ENCODE data around the gene FIGN. TPM values are rescaled to one million over a fixed set of nuclear protein-coding genes. Genes with fewer than 3 reads are reported as not detected.

FIGN gene
- polyA plus RNA-seq, 1 experiment: 2.2 TPM

- DNase-seq (ENCODE audit: low read depth, low spot score): no peak
- no peak for TF ChIP-seq CTCF (IDR thresholded peaks at IDR 0.05; ENCODE audit: low read depth, low read length)
- no peak overlapping the region for H3K27ac ChIP-seq (ENCODE audit: low read depth, low read length)
- peak overlapping the region; percentile 90 for H3K4me3 ChIP-seq (ENCODE audit: low read depth, low read length)
- POLR2A ChIA-PET: no interaction called here
- no peaks in the 10 kb centered on the region for H3K27me3 ChIP-seq (ENCODE audit: control insufficient read depth, insufficient read depth, low read length)
- CTCF ChIA-PET: interaction anchor here (0.6 kb wide), 1 partner anchor 435 kb away, joined by 3 read pairs; no protein-coding TSS in a partner anchor
- H3K9me3 ChIP-seq (ENCODE audit: control insufficient read depth, insufficient read depth, low read length): no peaks in the 10 kb centered on the region
Observed at GRCh38 chr2:163734401-163734800, 1.4 kb downstream of the FIGN start.

DNA sequence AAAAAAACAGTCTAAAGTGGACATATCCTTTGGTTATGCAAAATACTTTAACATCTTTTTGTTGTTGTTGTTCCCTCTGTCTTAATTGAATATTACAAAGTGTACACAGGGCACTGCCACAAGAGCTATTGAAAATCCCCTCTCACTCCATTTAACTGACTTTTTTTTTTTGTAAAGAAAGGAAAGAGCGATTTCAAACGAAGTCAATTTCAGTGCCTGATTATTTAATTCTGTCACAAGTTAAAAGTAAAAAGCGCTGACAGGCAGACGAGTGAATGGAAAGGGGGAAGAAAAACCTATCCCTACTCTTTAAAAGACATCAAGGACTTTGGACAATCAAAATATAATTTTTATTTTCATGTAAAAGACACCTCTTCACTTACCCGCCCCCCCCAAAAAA, 1.9 kb downstream of the FIGN start:
- no peaks in the 10 kb centered on the region for H3K9me3 ChIP-seq (ENCODE audit: control insufficient read depth, insufficient read depth, low read length)
- H3K27ac ChIP-seq (ENCODE audit: low read depth, low read length): no peak overlapping the region
- no peak for TF ChIP-seq CTCF (IDR thresholded peaks at IDR 0.05; ENCODE audit: low read depth, low read length)
- peak overlapping the region; percentile 90 for H3K4me3 ChIP-seq (ENCODE audit: low read depth, low read length)
- no peak for DNase-seq (ENCODE audit: low read depth, low spot score)
- ChIA-PET CTCF (interaction anchor here (1.1 kb wide), 1 partner anchor 387 kb away, joined by 3 read pairs; no protein-coding TSS in a partner anchor), POLR2A (interaction anchor here (0.7 kb wide), 2 partner anchors 101 to 603 kb away, joined by 6 read pairs; no protein-coding TSS in a partner anchor)
- no peaks in the 10 kb centered on the region for H3K27me3 ChIP-seq (ENCODE audit: control insufficient read depth, insufficient read depth, low read length)

DNA sequence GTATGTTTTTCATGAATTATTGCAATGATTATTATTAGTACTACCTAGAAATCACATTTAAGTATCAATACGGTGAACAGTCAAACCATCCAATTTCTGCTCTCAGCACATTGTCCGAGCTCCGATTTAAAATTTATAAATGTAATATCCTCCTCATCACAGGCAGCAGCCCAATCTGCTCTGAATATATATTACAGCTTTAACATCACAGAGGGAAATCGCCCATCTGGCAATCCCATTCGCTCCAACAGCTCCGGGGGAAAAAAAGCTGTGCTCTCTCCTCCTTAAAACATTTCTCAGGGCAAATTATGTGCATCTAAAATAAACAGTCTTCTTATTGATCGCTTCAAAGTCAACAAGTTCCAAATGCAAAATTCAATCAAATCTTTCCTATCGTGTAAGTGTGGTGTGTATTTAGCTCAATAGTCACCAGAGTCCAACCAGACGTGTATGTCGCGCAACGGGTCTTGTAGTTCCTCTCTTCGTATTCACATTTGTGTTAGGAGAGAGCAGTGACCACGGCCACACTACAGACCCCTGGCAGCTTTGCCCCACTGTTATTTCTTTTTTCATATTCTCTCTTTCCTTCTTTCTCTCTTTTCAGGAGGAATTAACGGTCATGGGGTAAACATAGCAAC, 2.4 kb downstream of the FIGN start:
- H3K9me3 ChIP-seq (ENCODE audit: control insufficient read depth, insufficient read depth, low read length): no peaks in the 10 kb centered on the region
- H3K27ac ChIP-seq (ENCODE audit: low read depth, low read length): no peak overlapping the region
- no peak for DNase-seq (ENCODE audit: low read depth, low spot score)
- peak overlapping the region; percentile 90 for H3K4me3 ChIP-seq (ENCODE audit: low read depth, low read length)
- no peak for TF ChIP-seq CTCF (IDR thresholded peaks at IDR 0.05; ENCODE audit: low read depth, low read length)
- ChIA-PET CTCF (interaction anchor here (1.1 kb wide), 1 partner anchor 386 kb away, joined by 3 read pairs; no protein-coding TSS in a partner anchor), POLR2A (interaction anchor here (0.5 to 0.7 kb wide), 3 partner anchors 100 to 604 kb away, joined by 3 to 6 read pairs (median 6); no protein-coding TSS in a partner anchor)
- H3K27me3 ChIP-seq (ENCODE audit: control insufficient read depth, insufficient read depth, low read length): no peaks in the 10 kb centered on the region

DNA sequence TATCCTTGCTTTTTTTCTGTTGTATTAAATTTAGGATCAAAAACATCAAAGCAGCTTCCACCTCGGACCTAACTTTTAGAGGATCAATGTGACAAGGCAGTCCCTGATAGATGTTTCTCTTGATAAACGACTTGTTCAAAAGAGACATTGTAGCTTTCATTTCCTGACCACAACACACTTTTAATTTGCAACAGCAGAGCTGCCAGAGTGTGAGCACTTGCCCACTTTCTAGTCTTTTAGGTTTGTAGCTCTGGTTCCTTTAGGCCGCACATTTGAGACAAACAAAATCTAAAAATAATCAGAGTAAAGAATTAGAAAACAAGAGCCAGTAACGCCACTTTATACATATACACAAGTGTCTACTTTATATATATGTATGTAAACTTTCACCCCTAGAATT, 3.1 kb downstream of the FIGN start:
- POLR2A ChIA-PET: no interaction called here
- H3K27ac ChIP-seq (ENCODE audit: low read depth, low read length): no peak overlapping the region
- no peaks in the 10 kb centered on the region for H3K27me3 ChIP-seq (ENCODE audit: control insufficient read depth, insufficient read depth, low read length)
- CTCF ChIA-PET: interaction anchor here (1.1 kb wide), 1 partner anchor 385 kb away, joined by 3 read pairs; no protein-coding TSS in a partner anchor
- no peaks in the 10 kb centered on the region for H3K9me3 ChIP-seq (ENCODE audit: control insufficient read depth, insufficient read depth, low read length)
- DNase-seq (ENCODE audit: low read depth, low spot score): no peak
- TF ChIP-seq CTCF (IDR thresholded peaks at IDR 0.05; ENCODE audit: low read depth, low read length): no peak
- no peak overlapping the region for H3K4me3 ChIP-seq (ENCODE audit: low read depth, low read length)

GRCh38 chr2:163731735-163732134, 4.1 kb downstream of the FIGN start:
- ChIA-PET CTCF (no interaction called here), POLR2A (no interaction called here)
- no peaks in the 10 kb centered on the region for H3K9me3 ChIP-seq (ENCODE audit: control insufficient read depth, insufficient read depth, low read length)
- no peak for DNase-seq (ENCODE audit: low read depth, low spot score)
- H3K27me3 ChIP-seq (ENCODE audit: control insufficient read depth, insufficient read depth, low read length): no peaks in the 10 kb centered on the region
- no peak overlapping the region for H3K27ac ChIP-seq (ENCODE audit: low read depth, low read length)
- no peak for TF ChIP-seq CTCF (IDR thresholded peaks at IDR 0.05; ENCODE audit: low read depth, low read length)
- no peak overlapping the region for H3K4me3 ChIP-seq (ENCODE audit: low read depth, low read length)
